Mammary epithelial cell (primary cell): ENCODE results near the gene SLC17A9.

Experiments used
- EZH2 ChIP-seq: IDR thresholded peaks from 2 replicates; pipeline ENCODE4 v1.6.1; 2012; ENCODE audit warnings: low read length, inconsistent platforms, borderline replicate concordance
- TF ChIP-seq, protein P1 (sequence below), 2 donors: IDR thresholded peaks in 1 of 2; conservative IDR thresholded peaks in 1 of 2; 2 replicates each; pipeline ENCODE4 v1.5.1; 2011 to 2012; ENCODE audit warnings: inconsistent platforms in 2 of 2, low read length in 2 of 2, mild to moderate bottlenecking in 2 of 2, control low read depth in 1 of 2, low read depth in 1 of 2; ENCODE audit not compliant: insufficient read depth in 1 of 2; ENCODE audit errors: extremely low read depth in 1 of 2

DNA sequence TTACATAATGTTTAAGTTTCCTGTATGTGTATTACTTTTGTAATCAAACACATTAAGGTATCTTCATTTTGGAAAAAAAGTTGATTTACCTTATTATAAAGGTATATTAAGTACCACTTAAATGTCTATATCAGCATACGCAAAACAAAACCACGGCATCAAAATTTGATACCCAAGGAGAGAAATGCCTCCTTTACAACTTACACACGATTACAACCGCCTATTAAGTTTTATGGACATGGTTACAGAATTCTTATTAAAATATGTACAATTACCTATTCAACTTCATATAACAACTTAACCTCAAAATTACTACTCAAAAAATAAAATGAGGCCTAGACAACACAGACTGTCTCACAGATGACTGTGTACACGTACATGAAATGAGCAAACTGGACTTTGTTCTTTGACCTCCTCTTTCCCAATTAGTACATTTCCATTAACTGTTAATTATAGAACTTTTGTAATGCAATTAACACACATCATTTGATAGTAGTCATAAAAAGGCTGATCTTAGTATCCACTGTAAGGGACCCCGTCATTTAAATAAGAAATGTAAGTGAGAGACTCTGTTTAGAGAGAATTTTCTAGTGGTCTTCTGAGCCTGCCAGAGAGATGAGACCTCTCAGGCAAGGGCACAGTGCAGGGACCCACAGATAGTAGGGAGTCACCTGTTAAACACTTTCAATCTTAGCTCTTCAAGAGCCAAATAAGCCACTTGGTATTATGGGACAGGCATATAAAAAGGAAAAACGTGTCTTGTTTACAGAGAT, 28.7 kb upstream of the SLC17A9 start:
- no peak for TF ChIP-seq EZH2
- TF ChIP-seq, protein P1, sequence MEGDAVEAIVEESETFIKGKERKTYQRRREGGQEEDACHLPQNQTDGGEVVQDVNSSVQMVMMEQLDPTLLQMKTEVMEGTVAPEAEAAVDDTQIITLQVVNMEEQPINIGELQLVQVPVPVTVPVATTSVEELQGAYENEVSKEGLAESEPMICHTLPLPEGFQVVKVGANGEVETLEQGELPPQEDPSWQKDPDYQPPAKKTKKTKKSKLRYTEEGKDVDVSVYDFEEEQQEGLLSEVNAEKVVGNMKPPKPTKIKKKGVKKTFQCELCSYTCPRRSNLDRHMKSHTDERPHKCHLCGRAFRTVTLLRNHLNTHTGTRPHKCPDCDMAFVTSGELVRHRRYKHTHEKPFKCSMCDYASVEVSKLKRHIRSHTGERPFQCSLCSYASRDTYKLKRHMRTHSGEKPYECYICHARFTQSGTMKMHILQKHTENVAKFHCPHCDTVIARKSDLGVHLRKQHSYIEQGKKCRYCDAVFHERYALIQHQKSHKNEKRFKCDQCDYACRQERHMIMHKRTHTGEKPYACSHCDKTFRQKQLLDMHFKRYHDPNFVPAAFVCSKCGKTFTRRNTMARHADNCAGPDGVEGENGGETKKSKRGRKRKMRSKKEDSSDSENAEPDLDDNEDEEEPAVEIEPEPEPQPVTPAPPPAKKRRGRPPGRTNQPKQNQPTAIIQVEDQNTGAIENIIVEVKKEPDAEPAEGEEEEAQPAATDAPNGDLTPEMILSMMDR (conservative IDR thresholded peaks at IDR 0.05 in 1 of 2, IDR thresholded peaks at IDR 0.05 in 1 of 2; ENCODE audit: extremely low read depth in 1 of 2, insufficient read depth in 1 of 2, low read depth in 1 of 2, low read length in 2 of 2), result no peak
